ENCODE results near the gene CT45A5. TPM values are rescaled to one million over a fixed set of nuclear protein-coding genes. Genes with fewer than 3 reads are reported as not detected.
A peak's percentile ranks its signal among the peaks of the same experiment; 100 is the strongest.
"Not testable (repeated sequence)": the region's sequence is repeated elsewhere in the genome, so short reads cannot be mapped to it uniquely, and the experiment has no call there.

The CT45A5 gene
- total RNA-seq (2014; rRNA removed; shearing (Covaris generic)) = not detected in 2 replicates
- polyA plus RNA-seq (2014; cell fraction: nucleus; rRNA removed) = not detected in 2 replicates

- DNase-seq (ENCODE audit: extremely low read depth, low read depth) = not testable (repeated sequence)
Measured at GRCh38 chrX:135785403-135785802, at the start of gene CT45A5. TSS of gene CT45A5 (minus strand) at chrX:135785503. CDS start at chrX:135781729, 3,774 bp downstream.

GRCh38 chrX:135819912-135820311 lies 34.6 kb upstream of the CT45A5 start, which contains the start of gene CT45A2:
TSS of gene CT45A2 (minus strand) at chrX:135820012. CDS start at chrX:135816265, 3,747 bp downstream.
- not testable (repeated sequence) for DNase-seq (ENCODE audit: extremely low read depth, low read depth)

GRCh38 chrX:135802687-135803086 lies 17.4 kb upstream of the CT45A5 start, which contains the start of gene CT45A6:
TSS of gene CT45A6 (minus strand) at chrX:135802787. CDS start at chrX:135798993, 3,794 bp downstream.
- not testable (repeated sequence) for DNase-seq (ENCODE audit: extremely low read depth, low read depth)

GRCh38 chrX:135768091-135768490 lies 17.2 kb downstream of the CT45A5 start, which contains the start of gene CT45A3:
TSS of gene CT45A3 (minus strand) at chrX:135768191. CDS start at chrX:135764444, 3,747 bp downstream.
- not testable (repeated sequence) for DNase-seq (ENCODE audit: extremely low read depth, low read depth)

DNA sequence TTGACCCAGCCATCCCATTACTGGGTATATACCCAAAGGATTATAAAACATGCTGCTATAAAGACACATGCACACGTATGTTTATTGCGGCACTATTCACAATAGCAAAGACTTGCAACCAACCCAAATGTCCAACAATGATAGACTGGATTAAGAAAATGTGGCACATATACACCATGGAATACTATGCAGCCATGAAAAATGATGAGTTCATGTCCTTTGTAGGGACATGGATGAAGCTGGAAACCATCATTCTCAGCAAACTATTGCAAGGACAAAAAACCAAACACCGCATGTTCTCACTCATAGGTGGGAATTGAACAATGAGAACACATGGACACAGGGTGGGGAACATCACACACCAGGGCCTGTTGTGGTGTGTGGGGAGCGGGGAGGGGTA lies 40.6 kb downstream of the CT45A5 start:
- DNase-seq (ENCODE audit: extremely low read depth, low read depth) = not testable (repeated sequence)

DNA sequence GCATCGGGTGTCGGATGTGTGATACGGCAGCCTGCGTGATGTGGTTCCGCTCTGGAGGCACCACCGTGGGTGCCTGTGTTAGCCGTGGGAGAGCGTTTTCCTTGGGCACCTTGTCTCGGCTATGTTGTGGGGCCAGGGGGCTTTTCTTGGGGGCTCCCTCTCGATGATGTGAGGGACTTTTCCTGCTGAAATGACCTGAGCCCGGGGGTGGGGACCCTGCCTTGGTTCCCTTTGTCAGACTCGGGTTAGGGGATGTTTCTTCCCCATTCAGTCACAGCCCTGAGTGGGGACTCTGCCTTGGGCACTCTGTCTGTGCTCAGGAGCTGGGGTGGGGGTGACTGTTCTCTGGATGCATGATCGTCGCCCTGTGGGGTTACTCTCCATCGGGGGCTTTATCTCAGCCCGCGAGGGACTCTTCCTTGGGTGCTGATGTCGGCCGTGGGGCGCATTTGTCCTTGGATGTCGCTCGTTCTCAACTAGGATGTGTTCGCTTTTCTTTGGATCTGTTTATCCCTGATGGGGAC lies 44.0 kb downstream of the CT45A5 start:
- DNase-seq (ENCODE audit: extremely low read depth, low read depth) = no peak

- peak; percentile 52 for DNase-seq (ENCODE audit: extremely low read depth, low read depth)
Measured at GRCh38 chrX:135740681-135741149, 44.6 kb downstream of the CT45A5 start.

GRCh38 chrX:135737366-135738071 lies 47.8 kb downstream of the CT45A5 start:
- DNase-seq (ENCODE audit: extremely low read depth, low read depth) = no peak

GRCh38 chrX:135734666-135735065 lies 50.6 kb downstream of the CT45A5 start:
- DNase-seq (ENCODE audit: extremely low read depth, low read depth) = not testable (repeated sequence)

Other genes with a start within 250 kb of the CT45A5 start
- not detected in 2 replicates for gene CT45A1, start 71.9 kb downstream of the CT45A5 start, total RNA-seq (2014; rRNA removed; shearing (Covaris generic))
- gene CT45A3, start 17.3 kb downstream of the CT45A5 start, total RNA-seq (2014; rRNA removed; shearing (Covaris generic)) = not detected in 2 replicates
- not detected in 2 replicates for gene CT45A6, start 17.3 kb upstream of the CT45A5 start, total RNA-seq (2014; rRNA removed; shearing (Covaris generic))
- gene CT45A2, start 34.5 kb upstream of the CT45A5 start, total RNA-seq (2014; rRNA removed; shearing (Covaris generic)) = not detected in 2 replicates
- 0.22 TPM in 1 of 2 replicates, not detected in the other for gene CT45A7, start 51.8 kb upstream of the CT45A5 start, total RNA-seq (2014; rRNA removed; shearing (Covaris generic))
- gene CT45A8, start 69.0 kb upstream of the CT45A5 start, total RNA-seq (2014; rRNA removed; shearing (Covaris generic)) = not detected in 2 replicates
- gene CT45A9, start 86.3 kb upstream of the CT45A5 start, total RNA-seq (2014; rRNA removed; shearing (Covaris generic)) = not detected in 2 replicates
- not detected in 2 replicates for gene CT45A10, start 107.9 kb upstream of the CT45A5 start, total RNA-seq (2014; rRNA removed; shearing (Covaris generic))
- not detected in 2 replicates for gene SAGE1, start 108.2 kb upstream of the CT45A5 start, total RNA-seq (2014; rRNA removed; shearing (Covaris generic))
- gene MMGT1, start 188.5 kb upstream of the CT45A5 start, total RNA-seq (2014; rRNA removed; shearing (Covaris generic)) = 39.1 and 39.2 TPM in 2 replicates
- 15.4 and 18.0 TPM in 2 replicates for gene SLC9A6, start 199.9 kb upstream of the CT45A5 start, total RNA-seq (2014; rRNA removed; shearing (Covaris generic))